ENCODE measurements around the gene RFXANK.

Gene RFXANK

GRCh38 chr19:19192078-19192882, at the start of gene RFXANK, which contains the start of gene BORCS8:
RFXANK (plus strand) TSS chr19:19192258; CDS start chr19:19193947, 1,689 bp downstream.
BORCS8 (minus strand) TSS chr19:19192152; CDS start chr19:19192117, 35 bp downstream.
- H3K36me3 ChIP-seq (ENCODE audit: insufficient read depth) = no peaks in the 10 kb centered on the region
- peaks cover 21% of the 10 kb centered on the region for H3K4me1 ChIP-seq (ENCODE audit: low read depth, poor library complexity, severe bottlenecking)
- peak within 1 kb of the TSS; percentile 16 for H3K4me3 ChIP-seq (IDR thresholded peaks at IDR 0.05; ENCODE audit: insufficient read depth, low read depth, low read length)
- H3K4me2 ChIP-seq = peak within 1 kb of the TSS; percentile 96
- H3K9ac ChIP-seq = peak within 1 kb of the TSS; percentile 81
- H3K79me2 ChIP-seq (ENCODE audit: insufficient read depth, low read depth) = peaks cover 33% of the 10 kb centered on the region
- no peaks in the 10 kb centered on the region for H3K27me3 ChIP-seq (ENCODE audit: insufficient read depth, low read depth)
- no peak for TF ChIP-seq CTCF (conservative IDR thresholded peaks at IDR 0.05; ENCODE audit: low read depth, low read length)
- H3K27ac ChIP-seq = peak within 1 kb of the TSS; percentile 87
- H2AFZ ChIP-seq (ENCODE audit: low read depth) = peak within 1 kb of the TSS; percentile 98
- no peaks in the 10 kb centered on the region for H4K20me1 ChIP-seq (ENCODE audit: insufficient read depth)

- Histone ChIP-seq H3K4me2 (no peak overlapping the region), H3K27ac (no peak overlapping the region)
Observed at GRCh38 chr19:19142347-19142746, 49.7 kb upstream of the RFXANK start.

GRCh38 chr19:19145281-19145680, 46.8 kb upstream of the RFXANK start:
- Histone ChIP-seq H3K79me2 (ENCODE audit: insufficient read depth, low read depth) (no peaks in the 10 kb centered on the region), H3K27me3 (ENCODE audit: insufficient read depth, low read depth) (no peaks in the 10 kb centered on the region), H2AFZ (ENCODE audit: low read depth) (peak overlapping the region; percentile 78; the same call in 1 of the 2 replicates), H3K27ac (no peak overlapping the region), H3K9ac (no peak overlapping the region), H3K4me2 (no peak overlapping the region), H3K36me3 (ENCODE audit: insufficient read depth) (no peaks in the 10 kb centered on the region), H3K4me3 (IDR thresholded peaks at IDR 0.05; ENCODE audit: insufficient read depth, low read depth, low read length) (no peak overlapping the region), H3K4me1 (ENCODE audit: low read depth, poor library complexity, severe bottlenecking) (no peaks in the 10 kb centered on the region), H4K20me1 (ENCODE audit: insufficient read depth) (no peaks in the 10 kb centered on the region)
- TF ChIP-seq CTCF (conservative IDR thresholded peaks at IDR 0.05; ENCODE audit: low read depth, low read length) = no peak

More at GRCh38 chr19:19142347-19142746, 49.7 kb upstream of the RFXANK start:
- Histone ChIP-seq H3K4me1 (ENCODE audit: low read depth, poor library complexity, severe bottlenecking) (no peaks in the 10 kb centered on the region), H3K79me2 (ENCODE audit: insufficient read depth, low read depth) (peaks cover 6% of the 10 kb centered on the region; the same call in 1 of the 2 replicates), H4K20me1 (ENCODE audit: insufficient read depth) (no peaks in the 10 kb centered on the region), H3K4me3 (IDR thresholded peaks at IDR 0.05; ENCODE audit: insufficient read depth, low read depth, low read length) (no peak overlapping the region), H3K36me3 (ENCODE audit: insufficient read depth) (no peaks in the 10 kb centered on the region), H3K27me3 (ENCODE audit: insufficient read depth, low read depth) (no peaks in the 10 kb centered on the region), H3K9ac (no peak overlapping the region), H2AFZ (ENCODE audit: low read depth) (no peak overlapping the region)
- no peak for TF ChIP-seq CTCF (conservative IDR thresholded peaks at IDR 0.05; ENCODE audit: low read depth, low read length)

GRCh38 chr19:19145684-19146608, 46.1 kb upstream of the RFXANK start:
- H3K9ac ChIP-seq = no peak overlapping the region; the same call in 1 of the 2 replicates
- H3K27ac ChIP-seq = no peak overlapping the region
- H4K20me1 ChIP-seq (ENCODE audit: insufficient read depth) = no peaks in the 10 kb centered on the region
- peak; percentile 84 for TF ChIP-seq CTCF (conservative IDR thresholded peaks at IDR 0.05; ENCODE audit: low read depth, low read length)
- H3K27me3 ChIP-seq (ENCODE audit: insufficient read depth, low read depth) = no peaks in the 10 kb centered on the region
- no peaks in the 10 kb centered on the region for H3K79me2 ChIP-seq (ENCODE audit: insufficient read depth, low read depth)
- H3K4me3 ChIP-seq (IDR thresholded peaks at IDR 0.05; ENCODE audit: insufficient read depth, low read depth, low read length) = no peak overlapping the region
- no peaks in the 10 kb centered on the region for H3K4me1 ChIP-seq (ENCODE audit: low read depth, poor library complexity, severe bottlenecking)
- H2AFZ ChIP-seq (ENCODE audit: low read depth) = peak overlapping the region; percentile 78
- H3K36me3 ChIP-seq (ENCODE audit: insufficient read depth) = no peaks in the 10 kb centered on the region
- no peak overlapping the region for H3K4me2 ChIP-seq
